ENCODE measurements around the gene CTSE. TPM values are rescaled to one million over a fixed set of nuclear protein-coding genes. Genes with fewer than 3 reads are reported as not detected.

CTSE gene
- total and polyA plus RNA-seq, 7 experiments from 2014 or later, result not detected

DNA sequence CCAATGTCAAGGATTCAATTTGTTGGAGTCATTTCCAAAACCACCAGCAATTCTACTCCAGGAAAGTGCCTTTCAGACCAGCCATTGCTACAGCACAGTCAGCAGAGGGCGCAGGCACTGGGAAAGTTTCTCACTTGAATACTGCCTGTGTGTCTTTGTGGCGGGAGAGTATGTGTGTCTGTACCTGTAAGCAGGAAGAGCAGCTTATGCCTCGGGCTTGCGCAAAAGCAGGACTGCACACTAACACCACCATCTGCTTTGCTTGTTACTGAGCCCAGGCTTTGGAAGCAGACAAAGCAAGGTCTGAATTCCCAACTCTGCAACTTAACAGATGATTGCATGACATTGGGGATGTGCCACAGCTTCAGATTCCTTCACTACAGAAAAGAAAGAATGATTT, 7.0 kb upstream of the CTSE start:
- H3K9me3 Mint-ChIP-seq, result peaks cover 0 to 5% (median 0%) of the 10 kb centered on the region in 11 donors
- H3K36me3 Mint-ChIP-seq, result peaks cover 0 to 4% (median 0%) of the 10 kb centered on the region in 5 donors
- Histone ChIP-seq H3K27me3 (ENCODE audit: control insufficient read depth in 2 of 2, insufficient read depth in 2 of 2, low read length in 2 of 2) (peaks cover 0 to 2% of the 10 kb centered on the region in 2 donors), H3K4me3 (ENCODE audit: low read length) (no peak overlapping the region), H3K9me3 (ENCODE audit: control insufficient read depth in 2 of 3, low read length in 3 of 3) (no peaks in the 10 kb centered on the region), H3K36me3 (ENCODE audit: control insufficient read depth in 2 of 3, insufficient read depth in 3 of 3, low read length in 3 of 3) (no peaks in the 10 kb centered on the region), H3K4me1 (ENCODE audit: control insufficient read depth in 2 of 2, insufficient read depth in 2 of 2, low read length in 2 of 2) (peaks cover 0 to 4% of the 10 kb centered on the region in 2 donors), H3K27ac (ENCODE audit: low read depth, low read length) (no peak overlapping the region)
- H3K27ac Mint-ChIP-seq, result peak overlapping the region in 1 of 9 donors; percentile 58
- POLR2A ChIA-PET, result no interaction called here
- peaks cover 0 to 72% (median 9%) of the 10 kb centered on the region in 5 donors for H3K27me3 Mint-ChIP-seq
- peak; percentile 33 to 69 (median 58) for DNase-seq
- ATAC-seq, result peak; percentile 86
- intact Hi-C loops (cut with micrococcal nuclease), result loop anchor here (1.0 to 5.0 kb wide), 3 partner anchors 47 to 239 kb away; no protein-coding TSS in a partner anchor
- H3K4me3 Mint-ChIP-seq, result peak overlapping the region in 1 of 10 donors; percentile 6
- H3K4me1 Mint-ChIP-seq, result peaks cover 0 to 12% (median 11%) of the 10 kb centered on the region in 7 donors
- CTCF ChIA-PET, result interaction anchor here (0.6 to 4.0 kb wide), 9 partner anchors 16 to 84 kb away, joined by 3 to 34 read pairs (median 6); no protein-coding TSS in a partner anchor

DNA sequence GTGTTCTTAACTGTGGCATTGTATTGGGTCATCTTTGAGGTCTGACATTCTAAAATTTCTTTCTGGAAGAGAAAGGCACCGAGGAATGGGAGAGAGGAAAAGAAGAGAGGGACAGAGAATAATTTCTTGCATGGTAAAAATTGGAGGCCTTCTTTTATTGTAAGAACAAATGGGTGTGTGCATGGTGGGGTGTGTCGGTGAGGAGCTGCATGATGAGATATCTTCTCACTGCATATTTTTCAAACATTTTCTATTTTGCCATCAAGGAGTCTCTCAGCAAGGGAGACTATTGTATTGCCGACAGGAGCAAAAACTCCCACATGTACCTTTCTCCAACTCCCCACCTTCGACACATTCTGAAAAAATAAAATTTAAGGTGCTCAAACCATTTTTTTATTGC, 6.5 kb upstream of the CTSE start:
- peaks cover 0 to 4% (median 0%) of the 10 kb centered on the region in 5 donors for H3K36me3 Mint-ChIP-seq
- Histone ChIP-seq H3K36me3 (ENCODE audit: control insufficient read depth in 2 of 3, insufficient read depth in 3 of 3, low read length in 3 of 3) (no peaks in the 10 kb centered on the region), H3K27me3 (ENCODE audit: control insufficient read depth in 2 of 2, insufficient read depth in 2 of 2, low read length in 2 of 2) (peaks cover 0 to 2% of the 10 kb centered on the region in 2 donors), H3K4me1 (ENCODE audit: control insufficient read depth in 2 of 2, insufficient read depth in 2 of 2, low read length in 2 of 2) (peaks cover 0 to 4% of the 10 kb centered on the region in 2 donors), H3K27ac (ENCODE audit: low read depth, low read length) (no peak overlapping the region), H3K4me3 (ENCODE audit: low read length) (no peak overlapping the region), H3K9me3 (ENCODE audit: control insufficient read depth in 2 of 3, low read length in 3 of 3) (no peaks in the 10 kb centered on the region)
- intact Hi-C loops (cut with micrococcal nuclease), result loop anchor here (1.0 to 5.0 kb wide), 3 partner anchors 47 to 239 kb away; no protein-coding TSS in a partner anchor
- no peak for DNase-seq
- H3K4me3 Mint-ChIP-seq, result no peak overlapping the region
- no peak overlapping the region for H3K27ac Mint-ChIP-seq
- ATAC-seq, result no peak
- ChIA-PET POLR2A (no interaction called here), CTCF (interaction anchor here (0.9 to 4.0 kb wide), 7 partner anchors 7 to 81 kb away, joined by 3 to 34 read pairs (median 6); no protein-coding TSS in a partner anchor)
- H3K4me1 Mint-ChIP-seq, result peaks cover 0 to 10% (median 10%) of the 10 kb centered on the region in 7 donors
- peaks cover 0 to 5% (median 0%) of the 10 kb centered on the region in 11 donors for H3K9me3 Mint-ChIP-seq
- peaks cover 0 to 70% (median 9%) of the 10 kb centered on the region in 5 donors for H3K27me3 Mint-ChIP-seq

DNA sequence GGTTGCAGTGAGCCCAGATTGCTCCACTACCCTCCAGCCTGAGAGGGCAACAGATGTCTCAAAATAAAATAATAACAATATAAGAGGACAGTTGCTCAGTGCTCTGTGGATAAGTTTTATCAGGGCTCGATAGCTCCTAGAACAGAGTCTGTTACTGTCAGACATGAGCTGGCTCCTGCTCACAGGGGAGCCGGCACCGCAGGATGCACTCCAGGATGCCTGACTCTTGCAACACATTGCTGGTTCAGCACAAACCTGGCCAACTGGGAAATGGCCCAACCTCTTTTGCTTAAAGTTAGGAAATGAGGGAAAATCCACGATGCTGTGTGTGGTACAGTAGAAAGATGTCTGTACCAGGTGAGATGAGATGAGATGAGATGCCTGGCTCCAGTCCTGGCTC, 5.8 kb upstream of the CTSE start:
- no peak for DNase-seq
- ChIA-PET CTCF (interaction anchor here (0.5 to 4.0 kb wide), 7 partner anchors 8 to 532 kb away, joined by 3 to 34 read pairs (median 6); no protein-coding TSS in a partner anchor), POLR2A (no interaction called here)
- peaks cover 0 to 5% (median 0%) of the 10 kb centered on the region in 11 donors for H3K9me3 Mint-ChIP-seq
- no peak overlapping the region for H3K4me3 Mint-ChIP-seq
- Histone ChIP-seq H3K9me3 (ENCODE audit: control insufficient read depth in 2 of 3, low read length in 3 of 3) (no peaks in the 10 kb centered on the region), H3K36me3 (ENCODE audit: control insufficient read depth in 2 of 3, insufficient read depth in 3 of 3, low read length in 3 of 3) (no peaks in the 10 kb centered on the region), H3K4me3 (ENCODE audit: low read length) (no peak overlapping the region), H3K4me1 (ENCODE audit: control insufficient read depth in 2 of 2, insufficient read depth in 2 of 2, low read length in 2 of 2) (peaks cover 0 to 4% of the 10 kb centered on the region in 2 donors), H3K27ac (ENCODE audit: low read depth, low read length) (no peak overlapping the region), H3K27me3 (ENCODE audit: control insufficient read depth in 2 of 2, insufficient read depth in 2 of 2, low read length in 2 of 2) (peaks cover 0 to 2% of the 10 kb centered on the region in 2 donors)
- intact Hi-C loops (cut with micrococcal nuclease), result no loop called here
- H3K4me1 Mint-ChIP-seq, result peaks cover 0 to 6% (median 4%) of the 10 kb centered on the region in 7 donors
- ATAC-seq, result no peak
- H3K36me3 Mint-ChIP-seq, result peaks cover 0 to 4% (median 0%) of the 10 kb centered on the region in 5 donors
- no peak overlapping the region for H3K27ac Mint-ChIP-seq
- H3K27me3 Mint-ChIP-seq, result peaks cover 0 to 65% (median 9%) of the 10 kb centered on the region in 5 donors

DNA sequence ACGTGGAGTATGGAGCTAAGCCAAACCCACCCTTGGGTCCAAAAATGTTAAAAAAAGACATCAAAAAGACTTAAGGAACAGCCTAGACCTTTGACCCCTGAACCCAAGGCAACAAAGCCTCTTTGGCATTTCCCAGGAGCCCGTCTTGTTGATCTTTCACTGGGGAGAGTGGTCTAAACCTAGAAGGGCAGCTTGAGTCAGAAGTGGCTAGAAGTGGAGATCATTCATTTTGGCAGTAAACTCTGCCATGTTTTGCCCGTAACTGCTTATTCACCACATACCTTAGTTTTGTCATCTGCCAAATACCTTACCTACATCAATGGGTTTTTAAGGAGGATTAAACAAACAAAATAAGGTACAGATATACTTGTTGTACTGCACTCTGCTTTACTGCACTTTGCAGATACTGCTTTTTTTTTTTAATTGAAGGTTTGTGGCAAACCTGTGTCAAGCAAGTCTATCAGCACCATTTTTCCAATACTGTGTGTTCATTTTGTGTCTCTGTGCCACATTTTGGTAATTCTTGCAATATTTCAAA, 1.7 kb upstream of the CTSE start:
- Mint-ChIP-seq H3K27ac (no peak overlapping the region), H3K4me3 (no peak overlapping the region), H3K9me3 (no peaks in the 10 kb centered on the region), H3K4me1 (no peaks in the 10 kb centered on the region), H3K27me3 (peaks cover 0 to 57% (median 16%) of the 10 kb centered on the region in 5 donors), H3K36me3 (peaks cover 0 to 4% (median 0%) of the 10 kb centered on the region in 5 donors)
- CTCF ChIA-PET, result no interaction called here
- Histone ChIP-seq H3K27ac (ENCODE audit: low read depth, low read length) (no peak overlapping the region), H3K27me3 (ENCODE audit: control insufficient read depth in 2 of 2, insufficient read depth in 2 of 2, low read length in 2 of 2) (no peaks in the 10 kb centered on the region), H3K9me3 (ENCODE audit: control insufficient read depth in 2 of 3, low read length in 3 of 3) (no peaks in the 10 kb centered on the region), H3K4me3 (ENCODE audit: low read length) (no peak overlapping the region), H3K4me1 (ENCODE audit: control insufficient read depth in 2 of 2, insufficient read depth in 2 of 2, low read length in 2 of 2) (no peaks in the 10 kb centered on the region), H3K36me3 (ENCODE audit: control insufficient read depth in 2 of 3, insufficient read depth in 3 of 3, low read length in 3 of 3) (no peaks in the 10 kb centered on the region)
- DNase-seq, result no peak
- POLR2A ChIA-PET, result no interaction called here
- no peak for ATAC-seq
- intact Hi-C loops (cut with micrococcal nuclease), result no loop called here

DNA sequence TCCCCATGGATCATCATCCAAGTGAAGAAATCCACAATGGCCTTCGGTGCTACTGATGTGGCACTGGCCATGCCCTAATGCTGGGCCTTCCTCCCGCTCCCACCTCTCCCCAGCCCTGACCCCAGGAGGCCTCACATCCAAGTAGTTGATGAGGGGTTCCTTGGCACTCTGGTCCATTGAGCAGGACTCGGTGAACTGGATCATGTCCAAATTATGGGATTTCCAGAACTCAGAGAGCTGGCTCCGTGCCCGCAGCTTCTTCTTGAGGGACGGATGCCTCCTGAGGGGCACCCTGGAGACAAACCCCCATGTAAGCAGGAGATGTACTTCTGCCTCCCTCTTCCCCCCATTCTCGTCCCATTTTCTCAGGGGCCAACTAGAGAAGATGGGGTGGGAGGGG, 929 bp downstream of the CTSE start:
- H3K4me3 Mint-ChIP-seq, result no peak overlapping the region
- Histone ChIP-seq H3K4me3 (ENCODE audit: low read length) (no peak overlapping the region), H3K27me3 (ENCODE audit: control insufficient read depth in 2 of 2, insufficient read depth in 2 of 2, low read length in 2 of 2) (no peaks in the 10 kb centered on the region), H3K27ac (ENCODE audit: low read depth, low read length) (no peak overlapping the region), H3K36me3 (ENCODE audit: control insufficient read depth in 2 of 3, insufficient read depth in 3 of 3, low read length in 3 of 3) (no peaks in the 10 kb centered on the region), H3K4me1 (ENCODE audit: control insufficient read depth in 2 of 2, insufficient read depth in 2 of 2, low read length in 2 of 2) (no peaks in the 10 kb centered on the region), H3K9me3 (ENCODE audit: control insufficient read depth in 2 of 3, low read length in 3 of 3) (no peaks in the 10 kb centered on the region)
- intact Hi-C loops (cut with micrococcal nuclease), result loop anchor here in 1 of 2 donors (1.0 kb wide), 1 partner anchor 10 kb away; no protein-coding TSS in a partner anchor
- H3K27ac Mint-ChIP-seq, result no peak overlapping the region
- POLR2A ChIA-PET, result no interaction called here
- ATAC-seq (no peak), DNase-seq (no peak)
- CTCF ChIA-PET, result no interaction called here
- H3K4me1 Mint-ChIP-seq, result no peaks in the 10 kb centered on the region
- H3K9me3 Mint-ChIP-seq, result peaks cover 0 to 3% (median 0%) of the 10 kb centered on the region in 11 donors
- no peaks in the 10 kb centered on the region for H3K36me3 Mint-ChIP-seq
- H3K27me3 Mint-ChIP-seq, result peaks cover 0 to 49% (median 8%) of the 10 kb centered on the region in 5 donors

DNA sequence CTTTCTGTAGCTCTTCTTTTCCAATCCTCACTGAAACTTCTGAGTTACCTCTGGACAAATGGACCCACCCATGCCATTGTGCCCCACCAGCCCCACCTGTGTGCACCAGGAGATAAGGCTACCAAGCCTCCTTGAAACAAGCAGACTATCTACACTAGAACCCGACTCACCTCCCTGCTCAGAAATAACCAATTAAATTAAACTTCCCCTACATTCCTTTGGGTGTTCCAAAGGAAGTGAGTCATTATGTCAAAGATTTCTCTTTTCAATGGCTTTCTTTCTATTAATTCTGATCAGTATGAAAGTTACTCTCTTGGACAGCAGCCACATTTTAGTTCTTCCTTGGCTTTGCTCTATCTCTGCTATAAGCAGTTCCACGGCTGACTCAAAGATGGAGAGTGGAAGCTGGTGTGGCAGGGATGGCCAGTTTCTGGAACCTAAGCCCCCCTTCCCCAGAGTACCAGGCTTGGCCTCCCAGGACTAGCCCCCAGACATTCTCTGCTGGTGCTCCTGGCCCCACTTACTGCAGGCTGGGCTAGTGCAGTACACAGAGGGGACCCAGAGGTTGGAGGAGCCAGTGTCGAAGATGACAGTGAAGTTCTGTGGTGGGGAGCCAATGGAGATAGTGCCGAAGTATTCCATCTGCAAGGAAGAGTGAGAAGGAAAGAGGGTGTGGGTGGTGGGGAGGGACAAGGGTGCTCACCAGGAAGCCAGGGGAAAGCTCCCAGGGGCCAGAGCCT, 1.9 kb downstream of the CTSE start:
- intact Hi-C loops (cut with micrococcal nuclease), result no loop called here
- Mint-ChIP-seq H3K9me3 (peaks cover 0 to 5% (median 0%) of the 10 kb centered on the region in 11 donors), H3K36me3 (no peaks in the 10 kb centered on the region), H3K4me1 (no peaks in the 10 kb centered on the region), H3K27me3 (peaks cover 0 to 42% (median 8%) of the 10 kb centered on the region in 5 donors), H3K4me3 (no peak overlapping the region), H3K27ac (no peak overlapping the region)
- POLR2A ChIA-PET, result no interaction called here
- Histone ChIP-seq H3K36me3 (ENCODE audit: control insufficient read depth in 2 of 3, insufficient read depth in 3 of 3, low read length in 3 of 3) (no peaks in the 10 kb centered on the region), H3K27ac (ENCODE audit: low read depth, low read length) (no peak overlapping the region), H3K4me3 (ENCODE audit: low read length) (no peak overlapping the region), H3K9me3 (ENCODE audit: control insufficient read depth in 2 of 3, low read length in 3 of 3) (no peaks in the 10 kb centered on the region), H3K4me1 (ENCODE audit: control insufficient read depth in 2 of 2, insufficient read depth in 2 of 2, low read length in 2 of 2) (no peaks in the 10 kb centered on the region), H3K27me3 (ENCODE audit: control insufficient read depth in 2 of 2, insufficient read depth in 2 of 2, low read length in 2 of 2) (no peaks in the 10 kb centered on the region)
- ATAC-seq (no peak), DNase-seq (no peak)
- CTCF ChIA-PET, result no interaction called here
